KBM-7 (cell line): Measurements from ENCODE around the gene KLHDC4.

ENCODE experiments used
- DNase-seq: peaks from one replicate; pipeline ENCODE4 v3.0.0-alpha.2; 2015
- in situ Hi-C: fragments of 300-500 bp; cut with MboI; formaldehyde crosslinking; loops from 2 replicates; pipeline ENCODE4 v1.14.3; 2020; ENCODE audit warnings: low sequenced_read_pairs, low pct_unique_long_range_greater_than_20kb, mixed read lengths

The KLHDC4 gene

GRCh38 chr16:87677830-87678229, 88.0 kb downstream of the KLHDC4 start:
- DNase-seq: no peak
- in situ Hi-C loops: no loop called here

DNA sequence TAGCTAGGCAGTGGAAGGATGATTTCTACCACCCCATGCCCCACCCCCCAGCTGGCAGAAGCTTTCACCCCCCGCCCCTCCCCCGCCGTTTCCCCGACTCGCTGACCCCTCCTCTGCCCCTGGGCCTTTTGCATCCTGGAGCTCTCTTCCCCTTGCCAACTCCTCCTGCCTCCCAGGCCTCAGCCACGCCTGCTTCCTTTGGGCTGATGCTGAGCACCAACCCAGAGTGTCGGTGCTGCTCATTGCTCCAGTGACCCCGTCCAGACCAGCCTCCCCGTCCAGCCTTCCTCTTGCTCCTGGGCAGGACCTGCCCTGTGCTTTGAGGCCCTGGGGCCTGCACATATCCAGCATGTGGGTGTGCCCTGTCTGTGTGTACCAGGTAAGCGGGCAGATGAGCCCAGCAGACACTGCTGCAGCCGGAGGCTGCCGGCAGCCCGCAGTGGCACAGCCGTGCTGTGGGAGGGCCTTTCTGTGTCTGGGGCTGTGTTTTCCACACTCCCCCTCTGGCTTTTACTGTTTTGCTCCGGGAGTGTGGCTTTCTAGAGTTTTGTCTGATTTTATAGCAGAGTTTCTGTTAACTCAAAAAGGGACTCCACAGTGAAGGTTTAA, 90.6 kb downstream of the KLHDC4 start:
- no peak for DNase-seq
- in situ Hi-C loops: no loop called here

DNA sequence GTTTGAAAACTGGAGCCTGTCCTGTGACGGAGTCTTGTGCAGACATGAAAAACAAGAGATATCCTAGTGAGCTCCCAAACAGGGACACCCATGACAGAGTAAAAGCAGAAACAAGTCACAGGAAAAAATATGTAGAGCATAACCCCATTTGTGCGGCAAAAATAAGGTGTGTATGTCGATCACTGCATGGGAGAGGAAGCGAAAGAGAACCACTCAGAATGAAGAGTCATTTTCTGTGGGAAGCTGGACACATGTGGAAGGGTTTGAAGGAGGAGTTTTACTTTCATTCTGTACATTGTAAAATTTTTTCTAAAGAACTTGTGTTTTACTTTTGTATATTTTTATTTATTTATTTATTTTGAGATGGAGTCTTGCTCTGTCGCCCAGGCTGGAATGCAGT, 91.4 kb downstream of the KLHDC4 start:
- no peak for DNase-seq
- in situ Hi-C loops: no loop called here

DNA sequence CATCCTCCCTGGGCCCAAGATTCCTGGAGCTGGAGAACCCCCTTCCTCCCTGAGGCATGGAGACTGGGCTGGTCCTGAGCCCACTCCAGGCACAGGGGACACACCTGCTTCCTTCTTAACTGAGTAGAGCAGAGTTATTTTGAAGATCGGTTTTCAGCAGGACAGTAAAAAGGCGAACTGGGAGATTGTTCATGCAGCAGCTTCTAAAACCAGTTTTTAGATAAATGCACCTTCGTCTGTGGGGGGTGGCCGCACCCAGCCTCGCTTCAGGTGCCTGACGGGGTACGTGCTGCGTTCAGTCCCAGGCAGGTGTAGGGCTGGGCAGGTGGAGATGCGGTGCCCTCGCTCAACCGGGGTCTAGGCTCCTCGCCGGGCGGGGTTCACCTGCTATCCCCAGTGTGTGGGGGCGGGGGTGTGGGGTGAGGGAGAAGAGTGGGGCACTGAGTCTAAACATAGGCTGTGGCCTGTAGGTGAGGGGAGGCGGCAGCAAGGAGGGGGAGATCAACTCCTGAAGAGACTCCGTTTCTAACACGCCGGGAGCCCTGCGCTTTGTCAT, 94.0 kb downstream of the KLHDC4 start:
- no peak for DNase-seq
- in situ Hi-C loops: no loop called here

- in situ Hi-C loops: no loop called here
- DNase-seq: no peak
Observed at GRCh38 chr16:87671221-87671620, 94.6 kb downstream of the KLHDC4 start.

- in situ Hi-C loops: loop anchor here (10.0 kb wide), 1 partner anchor 65 kb away; the partner anchor contains the start of gene JPH3
- DNase-seq: no peak
Observed at GRCh38 chr16:87669672-87670071, 96.1 kb downstream of the KLHDC4 start.

DNA sequence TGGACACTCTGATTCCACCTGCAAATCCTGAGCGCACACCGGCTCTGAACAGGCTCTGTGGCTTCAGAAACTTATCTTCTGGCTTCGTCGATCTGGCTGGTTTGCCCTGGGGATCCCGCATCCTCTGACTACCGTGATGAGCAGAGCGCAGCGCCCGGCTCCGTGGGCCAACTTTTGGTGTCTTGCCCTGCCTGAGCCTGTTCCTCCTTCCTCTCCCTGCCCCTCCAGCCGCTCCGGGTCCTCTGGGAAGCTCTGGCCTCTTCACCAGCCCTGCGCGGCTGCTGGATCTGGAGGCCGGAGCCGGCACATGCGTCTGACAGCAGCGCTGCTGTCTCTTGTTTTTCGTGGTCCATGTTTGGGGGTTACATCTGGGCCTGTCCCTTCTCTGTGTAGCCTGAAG, 97.8 kb downstream of the KLHDC4 start:
- in situ Hi-C loops: loop anchor here (10.0 kb wide), 1 partner anchor 63 kb away; the partner anchor contains the start of gene JPH3
- no peak for DNase-seq

- in situ Hi-C loops: loop anchor here (10.0 kb wide), 1 partner anchor 63 kb away; the partner anchor contains the start of gene JPH3
- DNase-seq: no peak
Observed at GRCh38 chr16:87667443-87667842, 98.3 kb downstream of the KLHDC4 start.

DNA sequence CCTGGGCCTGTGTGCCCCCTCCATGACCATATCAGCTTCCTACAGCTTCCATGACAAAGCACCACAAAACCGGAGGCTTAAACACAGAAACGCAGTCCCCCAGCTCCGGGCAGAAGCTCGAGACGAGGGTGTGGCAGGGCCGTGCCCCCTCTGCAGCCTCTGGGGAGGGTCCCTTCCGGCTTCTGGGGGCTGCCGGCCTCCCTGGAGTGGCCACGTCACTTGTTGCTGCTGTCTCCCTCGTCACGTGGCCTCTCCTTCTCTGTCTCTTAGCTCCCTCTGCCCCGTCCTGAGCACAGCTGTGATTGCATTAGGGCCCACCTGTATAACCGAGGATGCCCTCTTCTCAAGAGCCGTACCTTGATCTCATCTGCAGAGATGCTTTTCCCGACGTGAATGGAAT, 98.9 kb downstream of the KLHDC4 start:
- in situ Hi-C loops: loop anchor here (10.0 kb wide), 1 partner anchor 62 kb away; the partner anchor contains the start of gene JPH3
- no peak for DNase-seq

- in situ Hi-C loops: loop anchor here (10.0 kb wide), 1 partner anchor 60 kb away; the partner anchor contains the start of gene JPH3
- DNase-seq: no peak
Observed at GRCh38 chr16:87665193-87665592, 100.6 kb downstream of the KLHDC4 start.

DNA sequence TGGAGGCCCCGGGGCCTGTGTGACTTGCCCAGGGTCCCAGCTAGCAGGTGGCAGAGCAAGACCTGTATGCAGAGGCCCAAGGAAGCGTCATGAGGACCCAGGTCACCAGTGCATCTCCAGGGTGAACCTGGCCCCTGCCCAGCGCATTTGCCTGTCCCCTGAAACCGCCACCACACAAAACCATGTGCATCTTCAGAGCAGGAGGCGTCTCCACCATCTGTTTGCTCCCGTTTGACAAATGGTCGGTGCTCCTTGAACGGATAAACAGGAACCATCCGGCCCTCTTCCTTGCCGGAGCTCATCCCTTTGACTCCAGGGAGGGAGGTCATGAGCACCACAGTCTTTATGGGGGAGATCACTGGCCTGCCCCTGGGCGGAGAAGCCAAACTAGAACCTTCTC, 101.0 kb downstream of the KLHDC4 start:
- in situ Hi-C loops: loop anchor here (10.0 kb wide), 1 partner anchor 60 kb away; the partner anchor contains the start of gene JPH3
- DNase-seq: no peak

- in situ Hi-C loops: loop anchor here (10.0 kb wide), 1 partner anchor 58 kb away; the partner anchor contains the start of gene JPH3
- no peak for DNase-seq
Observed at GRCh38 chr16:87662254-87663204, 103.3 kb downstream of the KLHDC4 start.

GRCh38 chr16:87661561-87661960, 104.2 kb downstream of the KLHDC4 start:
- peak; percentile 97 for DNase-seq
- in situ Hi-C loops: loop anchor here (10.0 kb wide), 1 partner anchor 57 kb away; the partner anchor contains the start of gene JPH3

GRCh38 chr16:87658564-87659225, 107.1 kb downstream of the KLHDC4 start:
- in situ Hi-C loops: no loop called here
- no peak for DNase-seq
